ENCODE results near the gene ZNF417. TPM values are rescaled to one million over a fixed set of nuclear protein-coding genes. Genes with fewer than 3 reads are reported as not detected.

ZNF417 gene
- total and polyA plus RNA-seq, 2 of the 4 experiments (the other 2 are of a cell fraction): 4.0 to 23.1 TPM

GRCh38 chr19:57934820-57935665, 18.7 kb upstream of the ZNF417 start, which contains the start of gene ZNF418:
Gene ZNF418, minus strand, starts transcription at chr19:57935402. Its CDS starts 1,580 bp downstream, at chr19:57933822.
- Histone ChIP-seq H2AK5ac (ENCODE audit: low read depth, low read length) (no peak within 1 kb of the TSS; the same call in none of the 2 replicates), H3K4me2 (ENCODE audit: low read depth, low read length) (peak within 1 kb of the TSS; percentile 68), H4K8ac (ENCODE audit: low read depth in 2 of 2, low read length in 2 of 2) (peak within 1 kb of the TSS; percentile 45 to 62; a peak in 2 of 4 replicates), H3K9me3 (ENCODE audit: control insufficient read depth, insufficient read depth, low read length) (peaks cover 30% of the 10 kb centered on the region), H3K4me1 (ENCODE audit: control insufficient read depth, insufficient read depth, low read length) (peaks cover 2% of the 10 kb centered on the region; the same call in 1 of the 2 replicates), H3K27ac (ENCODE audit: insufficient read depth, low read length) (peak within 1 kb of the TSS; percentile 33; the same call in 1 of the 2 replicates), H4K91ac (ENCODE audit: insufficient read depth, low read depth, low read length) (0 out of 2 replicates have a peak within 1 kb of the TSS, but pooled peaks have one; percentile 15), H3K9ac (ENCODE audit: low read depth, low read length) (peak within 1 kb of the TSS; percentile 73), H3K18ac (ENCODE audit: low read depth, low read length) (no peak within 1 kb of the TSS), H4K20me1 (ENCODE audit: insufficient read depth, low read length) (no peaks in the 10 kb centered on the region), H2BK15ac (ENCODE audit: low read depth, low read length) (no peak within 1 kb of the TSS), H2BK120ac (ENCODE audit: low read depth, low read length) (no peak within 1 kb of the TSS), H3K9me1 (ENCODE audit: insufficient read depth, low read length) (no peaks in the 10 kb centered on the region), H2BK5ac (ENCODE audit: low read depth, low read length, poor library complexity, severe bottlenecking) (no peak within 1 kb of the TSS), H3K56ac (ENCODE audit: extremely low read depth, insufficient read depth, low read length) (no peak within 1 kb of the TSS), H3K23ac (ENCODE audit: low read depth, low read length) (no peak within 1 kb of the TSS), H3K4me3 (ENCODE audit: insufficient read depth, low read depth, low read length) (peak within 1 kb of the TSS; percentile 66), H2AK9ac (replicated peaks; ENCODE audit: low read depth, low read length, poor library complexity) (peak within 1 kb of the TSS; percentile 53), H3K4ac (ENCODE audit: low read depth, low read length) (peak within 1 kb of the TSS; percentile 39), H3K79me1 (ENCODE audit: low read depth in 1 of 2, low read length in 2 of 2) (peaks cover 8 to 16% of the 10 kb centered on the region in 2 experiments), H3K27me3 (ENCODE audit: control insufficient read depth, insufficient read depth, low read length) (no peaks in the 10 kb centered on the region), H3K36me3 (ENCODE audit: control insufficient read depth, insufficient read depth, low read length) (peaks cover 16% of the 10 kb centered on the region), H3K14ac (replicated peaks; ENCODE audit: low read depth, low read length) (peak within 1 kb of the TSS; percentile 21; the same call in 1 of the 2 replicates), H2BK20ac (ENCODE audit: low read depth, low read length) (no peak within 1 kb of the TSS), H2AFZ (replicated peaks; ENCODE audit: low read length, poor library complexity) (peak within 1 kb of the TSS; percentile 90), H4K5ac (ENCODE audit: low read depth, low read length) (no peak within 1 kb of the TSS)
- POLR2A ChIA-PET (ENCODE audit: unreplicated experiment): no interaction called here
- no TSS peak for BruUV-seq (replicated peaks)
- ATAC-seq (ENCODE audit: low read depth): peak; percentile 100
- CTCF ChIA-PET: interaction anchor here (0.6 to 1.0 kb wide), 2 partner anchors 10 to 13 kb away, joined by 3 to 4 read pairs; no protein-coding TSS in a partner anchor
- in situ Hi-C loops (cut with MboI; ENCODE audit: low sequenced_read_pairs): no loop called here
- DNase-seq: peak; percentile 84
- intact Hi-C loops (cut with micrococcal nuclease): no loop called here
- WGBS, 2 experiments (ENCODE audit: extremely low coverage in 2 of 2, insufficient read length in 1 of 2): 5% methylated on average over 11 of the region's 54 CpGs; no CpG with 5 or more reads in 1 of the 2 experiments
- dilution Hi-C loops (cut with HindIII; ENCODE audit: low sequenced_read_pairs, unreplicated experiment): no loop called here
- no peak for TF ChIP-seq SMC3 (IDR thresholded peaks at IDR 0.05; ENCODE audit: low read depth, low read length)
- TF ChIP-seq CEBPB (IDR thresholded peaks at IDR 0.05; ENCODE audit: low read depth, low read length): no peak
- TF ChIP-seq ELK1 (IDR thresholded peaks at IDR 0.05; ENCODE audit: borderline replicate concordance, low read depth, low read length): no peak
- no peak for TF ChIP-seq CTCF (conservative IDR thresholded peaks at IDR 0.05; ENCODE audit: low read depth, low read length)
- no peak for TF ChIP-seq MAFK (IDR thresholded peaks at IDR 0.05; ENCODE audit: low read depth, low read length)
- no peak for TF ChIP-seq MXI1 (IDR thresholded peaks at IDR 0.05; ENCODE audit: borderline replicate concordance, low read depth, low read length)
- no peak for TF ChIP-seq RFX5 (IDR thresholded peaks at IDR 0.05; ENCODE audit: low read depth, low read length)
- no peak for TF ChIP-seq NFE2L2 (IDR thresholded peaks at IDR 0.05; ENCODE audit: low read depth, low read length)
- TF ChIP-seq POLR2A (IDR thresholded peaks at IDR 0.05; ENCODE audit: low read depth, low read length): no peak
- no peak for TF ChIP-seq RCOR1 (IDR thresholded peaks at IDR 0.05; ENCODE audit: insufficient replicate concordance, low read length)
- no peak for TF ChIP-seq RAD21 (IDR thresholded peaks at IDR 0.05; ENCODE audit: low read length)
- TF ChIP-seq USF2 (IDR thresholded peaks at IDR 0.05; ENCODE audit: low read depth, low read length): no peak
- no peak for TF ChIP-seq CHD1 (IDR thresholded peaks at IDR 0.05; ENCODE audit: low read depth, low read length)
- TF ChIP-seq MAZ (IDR thresholded peaks at IDR 0.05; ENCODE audit: borderline replicate concordance, low read depth, low read length): no peak

Data from IMR-90 (cell line).